ENCODE data around the gene PBX4.
A peak's percentile ranks its signal among the peaks of the same experiment; 100 is the strongest.

Gene PBX4

DNA sequence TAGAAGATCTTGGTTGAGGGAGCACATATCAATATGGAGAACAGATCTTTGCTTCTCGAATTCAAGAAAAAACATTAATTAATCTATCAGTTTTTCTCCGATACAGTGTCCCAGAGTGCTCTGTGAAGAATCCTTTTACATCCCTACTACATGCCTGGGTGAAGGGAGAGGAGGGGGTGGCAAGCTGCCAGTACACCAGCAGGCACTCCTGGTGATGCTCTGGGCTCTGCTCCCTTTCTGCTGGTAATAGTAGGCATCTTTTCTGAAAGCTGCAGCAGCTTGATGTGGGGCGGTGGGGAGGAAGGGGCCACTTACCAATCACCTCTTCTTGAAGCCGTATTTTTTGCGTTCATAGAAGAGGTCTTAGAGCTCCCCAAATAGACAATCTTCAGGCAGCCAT is 30.7 kb downstream of the PBX4 start:
- DNase-seq: no peak

DNA sequence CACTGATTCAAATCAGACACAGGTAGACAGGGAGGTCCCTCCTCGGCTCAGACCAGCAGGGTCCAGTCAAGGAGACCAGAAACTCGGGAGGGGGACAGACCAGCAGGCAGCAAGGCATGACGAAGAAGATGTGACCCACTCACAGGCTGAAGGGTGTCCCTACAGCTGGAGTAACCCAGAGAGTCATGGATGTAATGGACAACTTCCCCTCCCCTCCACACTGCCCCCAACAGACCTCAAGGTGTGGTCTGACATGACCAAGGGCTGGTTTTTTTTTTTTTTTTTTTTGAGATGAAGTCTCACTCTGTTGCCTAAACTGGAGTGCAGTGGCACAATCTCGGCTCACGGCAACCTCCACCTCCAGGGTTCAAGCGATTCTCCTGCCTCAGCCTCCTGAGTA is 34.1 kb downstream of the PBX4 start:
- no peak for DNase-seq

DNA sequence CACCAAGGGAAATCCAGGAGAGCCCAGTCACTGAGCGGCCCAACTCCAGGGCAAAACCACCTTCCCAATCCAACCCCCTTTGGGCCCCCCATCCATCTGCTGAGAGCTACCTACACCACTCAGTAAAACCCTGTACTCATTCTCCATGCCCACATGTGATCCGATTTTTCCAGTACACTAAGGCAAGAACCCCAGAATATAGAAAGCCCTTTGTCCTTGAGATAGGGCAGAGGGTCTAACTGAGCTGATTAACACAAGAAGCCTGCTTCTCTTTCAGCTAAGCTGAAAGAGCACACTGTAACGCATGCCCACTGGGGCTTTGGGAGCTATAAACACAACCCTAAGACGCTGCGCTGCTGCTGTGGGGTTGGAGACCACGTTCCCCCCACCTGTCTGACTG is 36.0 kb downstream of the PBX4 start:
- no peak for DNase-seq

DNA sequence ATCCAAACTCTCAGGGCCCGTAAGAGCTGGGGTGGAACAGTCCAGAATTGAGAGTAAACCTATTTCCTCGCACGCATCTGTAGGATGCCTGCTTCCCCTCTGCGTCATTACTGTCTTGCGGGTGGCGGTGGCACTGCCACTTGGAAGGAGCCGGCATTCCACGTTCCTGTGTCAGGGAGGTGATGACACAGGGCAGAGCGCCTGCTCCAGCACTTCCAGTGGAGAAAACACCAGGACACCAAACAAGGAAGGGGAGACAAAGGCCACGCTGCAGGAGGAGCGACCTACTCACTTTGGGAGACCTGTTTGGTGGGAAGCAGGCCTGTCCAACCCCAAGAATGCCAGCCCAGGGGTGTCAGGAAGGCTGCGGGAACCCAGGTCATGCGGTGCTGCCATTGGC is 37.1 kb downstream of the PBX4 start:
- no peak for DNase-seq

DNA sequence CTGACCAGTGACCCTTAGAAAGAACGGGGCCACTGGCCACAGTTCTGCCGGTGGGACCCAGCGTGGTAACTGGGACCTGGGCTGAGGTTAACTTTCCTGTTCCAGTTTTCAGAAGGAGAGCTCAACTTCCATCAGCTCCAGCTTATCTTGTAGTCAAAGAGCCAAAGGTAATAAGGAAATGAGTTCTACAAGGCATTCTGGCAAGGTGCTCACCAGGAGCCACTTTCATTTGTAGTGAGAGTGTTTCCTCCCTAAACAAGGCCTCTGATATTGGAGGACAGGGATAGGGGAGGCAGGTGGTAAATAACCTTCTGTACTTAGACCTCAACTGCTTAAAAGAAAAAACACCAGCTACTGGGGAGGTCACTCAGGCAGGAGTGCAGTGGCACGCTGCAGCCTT is 38.1 kb downstream of the PBX4 start:
- DNase-seq: no peak

DNA sequence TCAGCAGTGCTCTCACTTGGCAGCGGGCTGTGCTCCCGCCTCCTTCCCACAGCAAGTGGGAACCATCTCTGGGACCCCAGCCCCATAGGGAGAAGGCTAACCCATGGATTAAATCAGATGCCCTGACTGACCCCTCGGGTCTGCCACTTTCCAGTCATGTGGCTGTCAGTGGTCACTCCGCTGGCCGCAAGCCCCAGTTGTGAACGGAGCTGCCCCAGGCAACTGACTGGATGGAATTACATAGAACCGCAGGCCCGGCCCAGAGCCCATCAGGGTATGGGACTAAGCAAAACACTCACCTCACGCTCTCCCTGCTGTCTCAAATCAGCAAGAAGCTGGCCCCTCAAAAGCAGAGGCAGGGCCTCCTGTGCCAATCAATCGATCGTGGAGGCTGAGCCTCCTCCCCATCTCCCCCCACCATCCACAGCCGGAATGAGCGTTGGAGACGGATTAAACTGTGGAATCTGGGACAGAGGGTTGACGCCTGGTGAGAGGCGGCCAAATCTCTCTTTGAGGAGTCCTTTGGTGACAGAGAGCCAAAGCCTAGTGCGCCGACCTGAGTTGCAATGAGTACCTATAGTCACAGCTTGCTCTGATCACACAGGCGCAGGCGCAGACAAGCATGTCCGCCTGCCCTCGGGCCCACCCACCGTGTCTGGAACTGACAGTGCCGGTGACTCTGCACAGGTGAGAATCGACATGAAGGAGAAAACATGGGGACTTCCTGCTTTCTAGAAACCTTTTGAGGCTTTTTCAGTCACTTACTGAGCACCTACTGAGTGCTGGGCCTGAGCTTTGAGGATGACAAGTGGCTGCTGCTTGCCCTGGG is 38.7 kb downstream of the PBX4 start:
- DNase-seq: no peak

DNA sequence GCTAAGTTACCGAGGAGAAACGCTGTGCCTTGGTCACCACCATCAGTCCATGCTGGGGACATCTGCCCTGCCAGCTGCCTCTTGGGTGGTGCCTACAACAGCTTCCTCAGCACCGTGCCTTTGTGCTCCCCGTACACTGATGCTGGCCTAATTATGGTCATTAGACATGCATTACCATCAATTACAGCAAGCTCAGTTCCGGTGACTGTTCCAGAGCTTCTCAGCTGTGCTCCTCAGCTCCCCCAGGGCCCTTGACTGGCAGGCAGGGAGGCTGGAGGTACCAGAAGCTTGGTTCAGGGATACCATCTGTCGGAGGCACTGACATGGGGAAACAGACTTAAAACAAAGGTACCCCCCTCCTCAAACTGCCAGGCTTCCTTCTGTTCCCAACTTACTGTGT is 40.2 kb downstream of the PBX4 start:
- no peak for DNase-seq

DNA sequence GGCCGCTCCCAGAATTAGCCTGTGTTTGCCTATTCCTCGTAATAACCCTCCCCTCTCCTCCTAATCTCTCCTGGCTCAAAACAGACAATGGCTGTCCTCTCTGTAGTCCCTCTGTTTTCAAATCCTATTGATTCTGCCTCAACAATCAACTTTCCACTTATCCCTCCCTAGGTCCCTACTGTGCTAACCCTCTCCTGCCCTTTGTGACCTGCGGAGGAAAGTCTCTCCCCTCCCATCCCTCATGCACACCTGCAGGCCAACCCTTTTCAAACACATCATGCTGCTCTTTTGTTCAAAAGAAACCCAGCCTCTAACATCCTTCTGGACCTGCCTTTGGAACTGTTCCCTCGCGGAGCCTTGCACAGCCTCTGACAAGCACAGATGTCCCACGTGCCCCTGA is 43.1 kb downstream of the PBX4 start:
- no peak for DNase-seq

DNA sequence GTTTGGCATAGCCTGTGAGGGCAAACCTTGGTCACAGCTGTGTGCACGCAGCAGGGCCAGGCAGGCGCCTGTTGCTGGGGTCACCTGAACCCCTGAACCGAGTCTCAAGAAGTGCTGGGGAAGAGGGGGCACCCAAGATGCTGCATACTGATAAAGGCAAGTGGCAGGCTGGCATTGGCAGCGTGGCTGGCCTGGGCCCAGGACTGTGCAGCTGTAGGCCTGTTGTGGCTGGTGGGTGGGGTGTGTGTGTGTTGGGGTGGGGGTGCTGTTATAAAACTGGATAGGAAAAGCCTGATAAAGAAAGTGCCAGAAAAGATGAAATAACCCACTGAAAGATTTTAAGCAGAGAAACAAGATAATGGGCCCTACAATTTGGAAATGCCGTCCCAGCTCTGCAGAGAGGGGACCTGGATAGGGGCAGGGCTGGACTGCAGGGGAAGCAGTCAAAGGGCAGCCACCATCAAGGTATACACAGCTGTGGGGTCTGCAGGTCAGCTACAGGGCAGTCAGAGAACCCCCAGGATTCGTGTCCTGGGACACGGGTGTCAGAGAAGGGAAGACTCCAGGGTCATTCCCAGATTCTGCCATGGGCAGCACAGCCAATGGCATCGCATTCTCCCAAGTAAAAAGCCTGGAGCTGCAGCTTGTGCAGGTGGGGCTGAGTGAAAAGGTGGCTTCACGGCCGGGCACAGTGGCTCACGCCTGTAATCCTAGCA is 47.3 kb downstream of the PBX4 start:
- DNase-seq: no peak

DNA sequence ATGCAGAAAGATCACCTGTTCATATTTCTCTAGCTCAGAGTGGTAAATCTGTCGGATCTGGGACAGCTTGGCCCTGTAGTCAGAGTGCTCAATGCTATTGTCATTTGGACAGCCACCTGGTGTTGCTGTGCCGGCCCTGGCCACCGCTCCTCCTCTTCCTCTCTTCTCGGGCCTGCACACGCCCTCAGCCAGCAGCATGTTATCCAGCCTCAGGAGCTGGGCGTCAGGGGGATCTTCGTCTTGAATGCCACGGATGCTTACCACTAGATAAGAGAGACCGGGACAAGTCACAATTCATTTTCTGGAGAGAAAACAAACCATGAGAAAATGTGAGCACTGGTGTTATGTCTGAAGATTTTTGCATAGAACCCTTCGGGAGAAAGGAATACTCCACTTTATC is 47.9 kb downstream of the PBX4 start:
- DNase-seq: no peak

DNA sequence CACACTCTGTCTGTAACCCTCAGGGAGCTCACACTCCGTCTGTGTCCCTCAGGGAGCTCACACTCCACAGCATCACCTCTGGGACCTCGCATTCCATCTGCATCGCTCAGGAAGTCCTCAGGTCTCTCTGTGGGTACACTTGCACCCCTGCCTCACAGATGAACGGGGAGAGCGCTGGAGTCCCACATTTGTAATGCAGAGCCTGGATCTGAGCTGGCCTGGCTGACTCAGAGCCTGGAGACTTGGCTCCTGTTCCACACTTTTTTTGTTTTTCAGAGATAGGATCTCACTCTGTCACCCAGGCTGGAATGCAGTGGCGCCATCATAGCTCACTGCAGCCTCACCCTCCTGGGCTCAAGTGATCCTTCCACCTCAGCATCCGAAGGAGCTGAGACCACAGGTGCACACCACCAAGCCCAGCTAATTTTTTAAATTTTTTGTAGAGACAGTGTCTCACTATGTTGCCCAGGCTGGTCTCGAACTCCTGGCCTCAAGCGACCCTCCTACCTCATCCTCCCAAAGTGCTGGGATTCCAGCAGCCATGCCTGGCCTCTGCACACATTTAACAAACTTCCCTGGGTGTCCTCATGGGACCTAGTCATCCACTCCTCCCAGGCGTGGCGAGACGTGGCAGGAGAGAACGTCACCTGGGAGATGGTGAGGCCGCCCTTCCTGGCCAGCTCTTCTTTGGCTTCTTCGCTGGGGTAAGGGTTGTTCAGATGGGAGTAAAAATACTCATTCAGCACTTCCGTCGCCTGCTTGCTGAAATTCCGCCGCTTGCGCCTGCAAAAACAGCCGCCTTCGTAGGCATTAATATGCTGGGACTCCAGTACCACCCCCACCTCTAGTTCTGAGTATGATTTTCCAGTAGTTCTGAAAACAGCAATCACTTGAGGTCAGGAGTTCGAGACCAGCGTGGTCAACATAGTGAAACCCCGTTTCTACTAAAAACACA is 49.4 kb downstream of the PBX4 start:
- DNase-seq: no peak

DNA sequence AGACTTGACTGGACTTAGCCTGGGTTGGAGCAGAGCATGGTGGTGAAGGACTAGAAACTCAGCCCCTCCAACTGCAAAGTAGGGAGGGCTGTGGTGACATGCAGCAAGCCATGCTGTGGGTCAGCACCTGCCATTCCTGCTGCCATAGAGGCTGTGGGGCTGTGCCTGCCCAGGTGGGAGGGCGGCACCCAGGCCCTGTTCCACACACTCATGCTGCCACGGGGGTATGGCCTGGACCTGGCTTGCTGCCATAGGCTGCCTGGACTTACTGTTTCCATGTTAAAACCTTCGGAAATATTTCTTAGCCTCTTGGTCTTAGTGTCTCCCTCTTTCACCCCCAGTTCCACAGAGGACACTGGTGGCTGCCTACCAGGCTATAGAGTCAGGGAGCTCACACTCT is 51.1 kb downstream of the PBX4 start:
- DNase-seq: no peak

DNA sequence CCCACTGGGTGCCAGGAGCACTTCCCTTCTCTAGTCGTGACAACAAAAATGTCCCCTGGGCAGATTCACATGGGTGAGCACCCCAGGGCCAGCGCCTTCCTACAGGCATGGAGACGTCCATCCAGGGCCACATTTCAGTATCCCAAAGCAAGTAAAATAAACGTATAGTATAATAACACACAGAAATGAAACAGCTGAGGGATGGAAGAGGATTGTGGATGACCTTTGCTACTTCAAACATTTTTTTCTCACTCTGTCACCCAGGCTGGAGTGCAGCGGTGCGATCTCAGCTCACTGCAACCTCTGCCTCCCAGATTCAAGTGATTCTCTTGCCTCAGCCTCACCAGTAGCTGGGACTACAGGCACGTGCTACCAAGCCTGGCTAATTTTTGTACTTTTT is 52.2 kb downstream of the PBX4 start:
- DNase-seq: no peak

DNA sequence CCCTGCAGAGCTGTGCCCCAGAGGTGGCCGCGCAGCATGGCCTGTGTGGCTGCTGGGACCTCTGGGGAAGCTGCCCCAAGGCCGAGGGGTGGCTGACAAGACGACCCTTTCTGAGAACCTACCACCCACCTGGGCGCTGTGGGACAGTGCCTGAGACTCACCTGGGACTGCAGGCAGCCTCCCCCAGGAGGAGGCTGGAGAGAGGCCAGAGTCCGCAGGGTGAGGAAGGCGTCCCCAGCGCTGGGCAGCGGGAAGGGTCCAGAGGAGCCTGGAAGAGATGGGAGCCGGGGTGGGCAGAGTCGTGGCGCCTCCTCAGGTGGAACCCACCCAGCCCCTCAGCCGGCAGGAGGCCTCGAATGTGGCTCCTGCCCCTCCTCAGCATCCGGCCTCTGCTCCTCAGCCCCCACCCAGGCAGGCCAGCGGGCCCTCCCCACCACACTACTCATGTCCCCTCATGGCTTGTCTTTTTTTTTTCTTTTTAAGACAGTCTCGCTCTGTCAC is 55.1 kb downstream of the PBX4 start:
- no peak for DNase-seq

DNA sequence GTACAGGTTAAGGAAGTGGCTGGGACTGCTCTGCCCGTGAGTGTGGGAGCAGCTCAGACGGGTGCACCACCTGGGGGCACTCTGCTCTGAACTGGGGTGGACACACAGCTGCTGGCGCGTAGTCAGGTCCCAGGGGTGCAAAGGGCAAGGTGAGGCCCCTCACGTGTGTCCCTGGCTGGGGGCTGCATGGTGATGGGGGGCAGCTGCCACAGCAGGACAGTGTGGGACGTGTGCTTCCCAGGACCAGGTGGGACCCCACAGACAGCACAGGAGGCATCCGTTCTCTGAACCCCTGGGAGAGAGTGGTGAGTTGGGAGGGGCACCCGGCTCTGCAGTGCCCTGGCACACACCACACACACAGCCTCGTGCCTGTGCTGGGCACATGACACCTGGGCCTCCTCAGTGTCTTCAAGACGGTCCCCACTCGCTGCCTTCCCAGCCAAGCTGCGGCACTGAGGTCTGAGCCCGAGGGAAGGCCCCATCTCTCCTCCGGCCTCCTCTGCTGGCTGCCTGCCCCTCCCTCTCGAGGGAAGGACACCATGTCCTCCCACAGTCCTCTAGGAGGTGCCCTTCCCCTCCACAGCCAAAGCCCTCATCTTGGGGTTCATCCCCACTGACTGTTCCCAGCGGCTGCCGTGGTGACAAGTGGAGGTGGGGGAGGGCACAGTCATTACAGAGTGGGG is 55.7 kb downstream of the PBX4 start:
- DNase-seq: no peak

DNA sequence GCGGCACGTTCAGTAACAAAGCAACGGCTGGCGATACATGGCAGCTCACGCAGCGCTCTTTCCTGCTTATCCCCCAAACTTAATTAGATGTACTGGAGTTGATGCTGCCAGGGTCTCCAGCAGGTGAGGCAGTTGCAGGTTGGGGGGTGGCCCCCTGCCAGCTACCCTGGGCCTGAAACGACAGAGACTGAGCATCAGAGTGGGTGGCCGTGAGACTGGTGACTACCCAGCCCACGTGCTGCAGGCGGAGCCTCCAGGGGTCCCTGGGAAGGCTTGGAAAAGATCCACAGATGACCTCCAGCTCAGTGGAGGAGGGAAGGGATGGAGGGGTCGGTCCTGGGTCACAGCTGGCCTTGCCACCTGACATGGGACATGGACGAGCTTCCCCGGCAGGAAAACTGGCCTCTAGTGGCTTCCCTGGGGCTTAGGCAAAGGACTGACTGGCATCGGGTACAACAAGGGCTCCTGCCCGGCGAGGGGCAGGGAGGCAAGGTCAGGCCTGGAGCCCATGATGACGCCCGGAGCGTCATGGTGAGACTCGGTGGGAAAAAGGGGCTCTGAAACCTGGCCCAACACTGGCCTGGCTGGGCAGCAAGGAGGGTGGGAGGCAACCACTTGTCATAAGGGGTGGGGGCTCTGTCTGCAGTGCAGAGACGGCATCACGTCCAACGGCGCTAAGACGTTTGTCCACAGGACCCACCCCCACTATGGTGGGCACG is 56.4 kb downstream of the PBX4 start:
- DNase-seq: no peak

DNA sequence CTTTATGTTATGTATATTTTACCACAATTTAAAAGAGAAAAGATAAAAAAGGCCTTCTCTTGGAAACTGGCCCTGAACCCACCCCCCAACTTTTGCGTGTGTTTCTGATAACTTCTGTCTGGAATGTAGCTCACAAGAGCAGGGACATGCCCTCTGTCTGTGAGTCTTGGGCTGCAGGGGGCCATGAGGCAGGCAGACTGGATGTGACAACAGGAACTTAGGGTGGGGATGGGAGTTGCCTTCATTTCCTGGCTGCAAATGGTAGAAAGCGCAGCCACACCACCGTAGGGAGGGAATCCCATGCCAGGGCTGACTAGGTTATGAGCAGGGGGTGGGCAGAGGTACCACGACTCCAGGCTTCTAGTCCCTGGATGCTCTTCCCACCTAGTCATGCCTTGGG is 58.6 kb downstream of the PBX4 start:
- no peak for DNase-seq

DNA sequence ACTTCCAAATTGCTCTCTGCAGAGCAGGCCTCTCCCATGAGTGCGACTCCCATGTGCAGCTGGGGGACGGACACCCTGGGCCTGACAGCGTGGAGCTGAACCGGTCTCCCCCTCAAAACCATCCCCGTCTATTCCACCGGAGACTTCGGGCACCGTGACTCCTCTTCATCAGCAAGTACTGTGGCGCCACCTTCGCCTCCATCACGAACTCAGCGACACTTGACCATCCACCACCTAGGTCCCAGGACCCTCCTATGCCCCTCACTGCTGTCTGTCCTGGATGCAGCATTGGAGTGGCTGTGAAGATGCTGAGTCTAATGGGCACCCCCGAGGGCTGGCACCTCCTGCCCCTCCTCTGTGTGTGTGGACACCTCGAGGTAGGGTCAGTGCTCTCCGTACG is 59.9 kb downstream of the PBX4 start:
- DNase-seq: no peak

DNA sequence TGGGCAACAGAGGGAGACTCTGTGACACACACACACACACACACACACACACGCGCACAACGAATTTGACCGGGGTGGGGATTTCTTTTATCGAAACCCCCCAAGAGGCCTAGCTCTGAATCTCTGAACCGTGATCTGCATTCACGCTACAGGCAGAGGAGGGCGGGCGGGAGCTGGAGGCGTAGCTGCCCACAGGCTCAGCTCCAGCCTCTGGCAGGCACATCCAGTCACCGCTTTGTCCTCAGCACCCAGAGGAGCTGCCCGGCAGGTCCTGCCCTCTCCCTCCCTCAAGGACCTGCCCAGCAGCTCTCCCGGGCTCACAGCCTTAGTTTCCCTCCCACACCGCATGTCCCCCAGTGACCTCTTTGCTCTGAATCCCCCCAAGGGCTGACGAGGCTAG is 60.4 kb downstream of the PBX4 start:
- no peak for DNase-seq

DNA sequence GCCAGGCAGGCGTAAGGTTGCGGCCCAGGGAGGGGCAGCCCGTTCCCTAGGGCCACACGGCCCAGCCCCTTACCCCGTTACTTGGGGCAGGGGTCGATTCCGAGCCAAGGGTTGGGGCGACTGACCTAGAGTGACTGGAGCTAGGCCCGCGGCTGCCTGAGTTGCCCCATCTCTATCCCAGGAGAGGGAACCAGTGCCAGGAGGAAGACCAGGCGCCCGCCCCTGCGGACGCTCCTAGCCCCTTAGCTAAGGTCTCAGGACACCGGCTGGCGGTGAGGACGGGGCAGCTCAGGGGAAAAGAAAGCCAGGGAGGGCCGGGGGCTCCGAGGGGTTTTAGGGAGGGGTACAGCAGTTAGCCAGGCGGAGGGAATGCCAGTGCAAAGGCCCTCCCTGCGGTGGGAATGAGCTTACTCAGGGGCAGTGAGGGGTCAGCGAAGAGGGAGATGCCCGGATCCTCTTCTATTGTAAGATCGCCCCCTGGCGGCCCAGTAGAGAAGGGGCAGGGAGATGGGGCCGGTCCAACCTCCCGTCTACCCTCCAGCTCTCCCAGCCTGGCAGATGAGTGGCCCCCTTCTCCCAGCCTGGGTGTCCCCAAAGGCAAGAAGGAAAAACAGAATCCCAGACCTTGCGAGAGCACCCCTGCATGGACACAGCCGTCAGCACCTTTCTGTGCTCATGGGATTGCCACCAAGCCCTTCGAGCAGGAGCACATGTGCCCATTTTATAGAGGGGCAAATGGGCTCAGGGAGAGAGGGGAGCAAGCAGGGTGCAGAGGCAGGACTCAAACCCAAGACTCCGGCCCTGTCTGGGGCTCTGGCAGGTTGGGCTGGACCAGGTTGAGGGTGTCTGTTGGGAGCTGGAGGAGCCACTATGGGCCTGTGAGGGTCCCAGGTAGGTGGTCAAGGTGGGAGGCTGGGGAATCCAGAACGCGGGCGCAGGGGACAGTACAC is 64.1 kb downstream of the PBX4 start:
- DNase-seq: peak; percentile 91

DNA sequence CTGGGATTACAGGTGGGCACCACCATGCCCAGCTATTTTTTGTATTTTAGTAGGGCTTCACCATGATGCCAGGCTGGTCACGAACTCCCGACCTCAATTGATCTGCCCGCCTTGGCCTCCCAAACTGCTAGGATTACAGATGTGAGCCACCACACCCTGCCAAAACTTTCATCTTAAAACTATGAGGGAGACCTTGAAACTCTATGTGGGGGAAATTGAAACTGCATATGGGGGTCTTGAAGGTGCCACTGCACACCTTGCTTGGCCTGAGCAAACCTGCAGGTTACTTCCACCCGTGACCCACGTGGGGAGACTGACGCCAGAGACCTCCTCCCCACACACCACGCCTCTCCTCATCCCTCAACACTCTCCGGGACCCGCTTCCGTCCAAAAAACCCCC is 64.8 kb downstream of the PBX4 start:
- DNase-seq: no peak

Data from OCI-M1 (cell line).